Naive thymus-derived CD4-positive, alpha-beta T cell (primary cell): Measurements from ENCODE around the gene SIRPD. TPM values are rescaled to one million over a fixed set of nuclear protein-coding genes. Genes with fewer than 3 reads are reported as not detected.

Experiments
- ATAC-seq: fragments of 150-1000 bp; cut with Tn5 transposase; 2 replicates; pipeline ENCODE4 v1.10.0; 2021; ENCODE audit warnings: mild to moderate bottlenecking, moderate library complexity
- CTCF ChIA-PET: fragments of 350-600 bp; sonication (Branson Sonifier 250); formaldehyde crosslinking; loops from one replicate; lab custom pipeline; 2021; ENCODE audit warnings: antibody characterized with exemption; lab: Charles Lee
- POLR2A ChIA-PET: fragments of 350-600 bp; sonication (Branson Sonifier 250); formaldehyde crosslinking; loops from one replicate; lab custom pipeline; 2021; ENCODE audit warnings: antibody characterized with exemption, inconsistent platforms; lab: Charles Lee
- DNase-seq, 9 donors: peaks; one replicate each; pipeline versions ENCODE4 v3.0.0 to v3.0.0-alpha.2; 2020 to 2022; ENCODE audit warnings: mixed read lengths in 1 of 9
- H3K27ac ChIP-seq: one replicate; pipeline ENCODE4 v1.7.0; 2013; ENCODE audit warnings: mild to moderate bottlenecking, low read depth, low read length, moderate library complexity
- H3K27me3 ChIP-seq, 2 donors: one replicate each; pipeline ENCODE4 v1.7.0; 2013; ENCODE audit warnings: low read length in 2 of 2, mild to moderate bottlenecking in 2 of 2, moderate library complexity in 2 of 2; ENCODE audit not compliant: control insufficient read depth in 2 of 2, insufficient read depth in 2 of 2
- H3K36me3 ChIP-seq, 3 experiments: 1 replicate in 2 of 3; 2 replicates in 1 of 3; pipeline ENCODE4 v1.7.0; 2013; ENCODE audit warnings: low read length in 3 of 3, mild to moderate bottlenecking in 3 of 3, moderate library complexity in 1 of 3; ENCODE audit not compliant: insufficient read depth in 3 of 3, control insufficient read depth in 2 of 3
- H3K4me1 ChIP-seq, 2 donors: one replicate each; pipeline ENCODE4 v1.7.0; 2013; ENCODE audit warnings: low read length in 2 of 2, mild to moderate bottlenecking in 2 of 2, moderate library complexity in 1 of 2; ENCODE audit not compliant: control insufficient read depth in 2 of 2, insufficient read depth in 2 of 2
- H3K4me3 ChIP-seq: 2 replicates; pipeline ENCODE4 v1.7.0; 2013; ENCODE audit warnings: mild to moderate bottlenecking, low read length
- H3K9me3 ChIP-seq, 3 experiments: 1 replicate in 2 of 3; 2 replicates in 1 of 3; pipeline ENCODE4 v1.7.0; 2013; ENCODE audit warnings: low read length in 3 of 3; ENCODE audit not compliant: control insufficient read depth in 2 of 3
- H3K27ac Mint-ChIP-seq, 9 donors: one replicate each; pipeline ENCODE4 v1.8.0; 2020 to 2022; ENCODE audit warnings: mixed read lengths in 9 of 9, mild to moderate bottlenecking in 8 of 9, moderate library complexity in 5 of 9, inconsistent platforms in 2 of 9
- H3K27me3 Mint-ChIP-seq, 5 donors: one replicate each; pipeline ENCODE4 v1.8.0; 2021 to 2022; ENCODE audit warnings: mixed read lengths in 5 of 5, mild to moderate bottlenecking in 1 of 5
- H3K36me3 Mint-ChIP-seq, 5 donors: one replicate each; pipeline ENCODE4 v1.8.0; 2020 to 2022; ENCODE audit warnings: mixed read lengths in 5 of 5, mild to moderate bottlenecking in 3 of 5, inconsistent platforms in 1 of 5
- H3K4me1 Mint-ChIP-seq, 7 donors: one replicate each; pipeline ENCODE4 v1.8.0; 2020 to 2022; ENCODE audit warnings: mixed read lengths in 7 of 7, mild to moderate bottlenecking in 3 of 7, inconsistent platforms in 1 of 7
- H3K4me3 Mint-ChIP-seq, 10 donors: one replicate each; pipeline ENCODE4 v1.8.0; 2020 to 2022; ENCODE audit warnings: mild to moderate bottlenecking in 10 of 10, mixed read lengths in 10 of 10, moderate library complexity in 6 of 10, inconsistent platforms in 2 of 10
- H3K9me3 Mint-ChIP-seq, 11 donors: one replicate each; pipeline ENCODE4 v1.8.0; 2020 to 2022; ENCODE audit warnings: mixed read lengths in 11 of 11, mild to moderate bottlenecking in 4 of 11, inconsistent platforms in 1 of 11, moderate library complexity in 1 of 11
- intact Hi-C, 2 donors: fragments of 100-400 bp; cut with micrococcal nuclease; formaldehyde crosslinking; loops; one replicate each; pipeline ENCODE4 v1.15.1; 2023
- polyA plus RNA-seq, 2 donors: library from polyadenylated mRNA; unstranded; fragments of 300-500 nt; fragmentation: Illumina TruSeq; gene quantifications; one replicate each; pipeline ENCODE4 v1.2.3, GENCODE V29; 2021
- total RNA-seq, 6 experiments: library from RNA in 5 of 6; stranded (reverse) in 5 of 6; gene quantifications; 1 replicate in 5 of 6; 2 replicates in 1 of 6; pipeline ENCODE4 v1.2.3 and lab custom pipeline; 2021 to 2026

Gene SIRPD
- total and polyA plus RNA-seq, 7 experiments from 2014 or later = 0.16 to 1.9 (median 0.34) TPM; not detected in 2

GRCh38 chr20:1489325-1489724 is 68.2 kb downstream of the SIRPD start:
- ATAC-seq (no peak), DNase-seq (no peak)
- CTCF ChIA-PET = no interaction called here
- no peak overlapping the region for H3K27ac ChIP-seq
- no peaks in the 10 kb centered on the region for H3K36me3 ChIP-seq
- no peak overlapping the region for H3K4me3 ChIP-seq
- no peaks in the 10 kb centered on the region for H3K9me3 ChIP-seq
- Mint-ChIP-seq H3K4me1 (peaks cover 12 to 26% (median 20%) of the 10 kb centered on the region in 7 donors), H3K27ac (no peak overlapping the region), H3K27me3 (peaks cover 5 to 49% (median 29%) of the 10 kb centered on the region in 5 donors), H3K9me3 (peaks cover 0 to 5% (median 0%) of the 10 kb centered on the region in 11 donors), H3K36me3 (no peaks in the 10 kb centered on the region), H3K4me3 (no peak overlapping the region)
- POLR2A ChIA-PET = interaction anchor here (1.0 kb wide), 1 partner anchor 32 kb away, joined by 3 read pairs; no protein-coding TSS in a partner anchor
- H3K4me1 ChIP-seq = peaks cover 0 to 12% of the 10 kb centered on the region in 2 donors
- H3K27me3 ChIP-seq = no peaks in the 10 kb centered on the region
- intact Hi-C loops = no loop called here

DNA sequence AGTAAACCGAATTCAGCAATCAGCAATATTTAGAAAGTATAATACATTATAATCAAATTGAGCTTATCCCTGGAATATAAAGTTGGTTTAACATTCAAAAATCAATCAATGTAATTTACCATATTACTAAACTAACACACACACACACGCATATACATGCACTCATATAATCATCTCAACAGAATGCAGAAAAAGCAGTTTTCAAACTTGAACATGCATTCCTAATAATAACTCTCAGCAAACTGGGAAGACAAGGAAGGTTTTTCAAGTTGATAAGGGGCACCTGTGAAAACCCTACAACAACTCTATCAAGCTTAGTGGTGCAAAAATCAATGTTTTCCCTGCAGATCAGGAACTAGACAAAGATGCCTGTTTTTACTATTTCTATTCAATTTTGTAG is 70.9 kb downstream of the SIRPD start:
- H3K4me1 ChIP-seq = peaks cover 0 to 2% of the 10 kb centered on the region in 2 donors
- Mint-ChIP-seq H3K4me3 (no peak overlapping the region), H3K9me3 (no peaks in the 10 kb centered on the region), H3K27ac (no peak overlapping the region), H3K27me3 (peaks cover 24 to 68% (median 39%) of the 10 kb centered on the region in 5 donors), H3K4me1 (peaks cover 2 to 8% (median 6%) of the 10 kb centered on the region in 7 donors), H3K36me3 (no peaks in the 10 kb centered on the region)
- ChIA-PET CTCF (no interaction called here), POLR2A (no interaction called here)
- no peaks in the 10 kb centered on the region for H3K36me3 ChIP-seq
- H3K27ac ChIP-seq = no peak overlapping the region
- H3K27me3 ChIP-seq = no peaks in the 10 kb centered on the region
- intact Hi-C loops = no loop called here
- no peak overlapping the region for H3K4me3 ChIP-seq
- DNase-seq (no peak), ATAC-seq (no peak)
- no peaks in the 10 kb centered on the region for H3K9me3 ChIP-seq

GRCh38 chr20:1484438-1485116 is 72.9 kb downstream of the SIRPD start:
- no peak for ATAC-seq
- no peak for DNase-seq
- H3K27me3 Mint-ChIP-seq = peaks cover 28 to 72% (median 46%) of the 10 kb centered on the region in 5 donors
- Histone ChIP-seq H3K27ac (no peak overlapping the region), H3K4me3 (no peak overlapping the region), H3K4me1 (no peaks in the 10 kb centered on the region), H3K36me3 (no peaks in the 10 kb centered on the region), H3K27me3 (no peaks in the 10 kb centered on the region), H3K9me3 (no peaks in the 10 kb centered on the region)
- no peak overlapping the region for H3K4me3 Mint-ChIP-seq
- intact Hi-C loops = no loop called here
- ChIA-PET CTCF (interaction anchor here (0.8 kb wide), 1 partner anchor 19 kb away, joined by 4 read pairs; no protein-coding TSS in a partner anchor), POLR2A (no interaction called here)
- H3K9me3 Mint-ChIP-seq = no peaks in the 10 kb centered on the region
- H3K27ac Mint-ChIP-seq = no peak overlapping the region
- H3K36me3 Mint-ChIP-seq = no peaks in the 10 kb centered on the region
- H3K4me1 Mint-ChIP-seq = peaks cover 0 to 7% (median 0%) of the 10 kb centered on the region in 7 donors

Other genes with a start within 250 kb of the SIRPD start
- 1 to 10 TPM; 1.0 to 3.6 (median 1.4) TPM for gene SDCBP2, start 228.6 kb downstream of the SIRPD start, total RNA-seq
- 1 to 10 TPM; 1.3 to 1.9 TPM for gene SDCBP2, start 228.6 kb downstream of the SIRPD start, polyA plus RNA-seq
- gene FKBP1A, start 164.7 kb downstream of the SIRPD start, total RNA-seq = 100 to 1,000 TPM in 2 of 5 experiments, 10 to 100 TPM in 3; 74.5 to 253 (median 93.1) TPM
- gene FKBP1A, start 164.7 kb downstream of the SIRPD start, polyA plus RNA-seq = 10 to 100 TPM; 46.5 to 46.7 TPM
- 10 to 100 TPM; 59.3 to 80.0 (median 64.7) TPM for gene NSFL1C, start 90.9 kb downstream of the SIRPD start, total RNA-seq
- gene NSFL1C, start 90.9 kb downstream of the SIRPD start, polyA plus RNA-seq = 10 to 100 TPM; 80.4 to 81.8 TPM
- 10 to 100 TPM in 1 of 5 experiments, 1 to 10 TPM in 1, under 1 TPM in 2, not detected in 1; 0.30 to 29.0 (median 1.1) TPM for gene SIRPB2, start 66.3 kb downstream of the SIRPD start, total RNA-seq
- under 1 TPM in 1 of 2 donors, not detected in 1; 0.07 TPM for gene SIRPB2, start 66.3 kb downstream of the SIRPD start, polyA plus RNA-seq
- 10 to 100 TPM in 3 of 5 experiments, 1 to 10 TPM in 2; 4.6 to 28.2 (median 11.9) TPM for gene SIRPB1, start 62.3 kb upstream of the SIRPD start, total RNA-seq
- 1 to 10 TPM; 2.2 to 7.9 TPM for gene SIRPB1, start 62.3 kb upstream of the SIRPD start, polyA plus RNA-seq
- gene SIRPG, start 100.1 kb upstream of the SIRPD start, total RNA-seq = 10 to 100 TPM; 25.6 to 71.7 (median 50.2) TPM
- gene SIRPG, start 100.1 kb upstream of the SIRPD start, polyA plus RNA-seq = 100 to 1,000 TPM; 197 to 198 TPM